H9 (cell line): ENCODE results near the gene KISS1. TPM values are rescaled to one million over a fixed set of nuclear protein-coding genes. Genes with fewer than 3 reads are reported as not detected.

Source experiments
- DNase-seq: peaks from one replicate; pipeline ENCODE4 v3.0.0-alpha.2; 2017
- H2AFZ ChIP-seq: one replicate; pipeline ENCODE4 v1.6.1; 2013; ENCODE audit warnings: mild to moderate bottlenecking, low read length, control low read depth, moderate library complexity
- H2AK5ac ChIP-seq: 2 replicates; pipeline ENCODE4 v1.6.1; 2013; ENCODE audit warnings: low read length, control low read depth, mixed read lengths; ENCODE audit not compliant: insufficient read length
- H2BK120ac ChIP-seq: one replicate; pipeline ENCODE4 v1.6.1; 2013; ENCODE audit warnings: low read depth, mild to moderate bottlenecking, low read length, control low read depth, inconsistent platforms; ENCODE audit not compliant: poor library complexity, severe bottlenecking
- H2BK12ac ChIP-seq: 2 replicates; pipeline ENCODE4 v1.6.1; 2013; ENCODE audit warnings: low read length, control low read depth, mixed read lengths, low read depth; ENCODE audit not compliant: insufficient read length
- H2BK15ac ChIP-seq: 2 replicates; pipeline ENCODE4 v1.6.1; 2013; ENCODE audit warnings: low read depth, low read length, control low read depth
- H2BK20ac ChIP-seq: one replicate; pipeline ENCODE4 v1.6.1; 2013; ENCODE audit warnings: low read depth, mild to moderate bottlenecking, low read length, control low read depth, inconsistent platforms; ENCODE audit not compliant: poor library complexity, severe bottlenecking
- H2BK5ac ChIP-seq: 2 replicates; pipeline ENCODE4 v1.6.1; 2013; ENCODE audit warnings: low read length, control low read depth, mixed read lengths; ENCODE audit not compliant: insufficient read length
- H3K14ac ChIP-seq: 2 replicates; pipeline ENCODE4 v1.6.1; 2013; ENCODE audit warnings: low read length, control low read depth; ENCODE audit not compliant: insufficient read depth
- H3K18ac ChIP-seq: 2 replicates; pipeline ENCODE4 v1.6.1; 2013; ENCODE audit warnings: low read depth, mild to moderate bottlenecking, mixed read lengths, low read length, control low read depth; ENCODE audit not compliant: insufficient read length
- H3K23ac ChIP-seq: 2 replicates; pipeline ENCODE4 v1.6.1; 2013; ENCODE audit warnings: low read length, control low read depth, mixed read lengths, low read depth; ENCODE audit not compliant: insufficient read length
- H3K23me2 ChIP-seq: 2 replicates; pipeline ENCODE4 v1.6.1; 2013; ENCODE audit warnings: low read depth, mild to moderate bottlenecking, mixed read lengths, low read length, control low read depth; ENCODE audit not compliant: insufficient read length, poor library complexity, severe bottlenecking
- H3K27ac ChIP-seq: 2 replicates; pipeline ENCODE4 v1.5.1; 2013; ENCODE audit warnings: low read length, control low read depth, mixed read lengths, low read depth; ENCODE audit not compliant: insufficient read length
- H3K27me3 ChIP-seq: 2 replicates; pipeline ENCODE4 v1.6.1; 2013; ENCODE audit warnings: low read length, control low read depth, inconsistent platforms; ENCODE audit not compliant: insufficient read depth
- H3K4ac ChIP-seq: 2 replicates; pipeline ENCODE4 v1.6.1; 2013; ENCODE audit warnings: low read depth, mild to moderate bottlenecking, control low read depth, inconsistent platforms, low read length, moderate library complexity
- H3K4me1 ChIP-seq: 2 replicates; pipeline ENCODE4 v1.6.1; 2013; ENCODE audit warnings: low read length, control low read depth, inconsistent platforms; ENCODE audit not compliant: insufficient read depth
- H3K4me2 ChIP-seq: 2 replicates; pipeline ENCODE4 v1.6.1; 2013; ENCODE audit warnings: low read length, control low read depth, mixed read lengths; ENCODE audit not compliant: insufficient read length, insufficient read depth
- H3K56ac ChIP-seq: 2 replicates; pipeline ENCODE4 v1.6.1; 2013; ENCODE audit warnings: low read depth, mild to moderate bottlenecking, mixed read lengths, low read length, control low read depth; ENCODE audit not compliant: insufficient read length
- H3K79me1 ChIP-seq: 2 replicates; pipeline ENCODE4 v1.6.1; 2013; ENCODE audit warnings: low read depth, mild to moderate bottlenecking, moderate library complexity, low read length, control low read depth, inconsistent platforms; ENCODE audit not compliant: insufficient read depth, poor library complexity, severe bottlenecking
- H3K79me2 ChIP-seq: 2 replicates; pipeline ENCODE4 v1.6.1; 2013; ENCODE audit warnings: low read length, control low read depth, inconsistent platforms; ENCODE audit not compliant: insufficient read depth
- H3K9ac ChIP-seq: 2 replicates; pipeline ENCODE4 v1.6.1; 2013; ENCODE audit warnings: low read length, control low read depth, mixed read lengths; ENCODE audit not compliant: insufficient read length; ENCODE audit errors: extremely low read depth
- H3K9me3 ChIP-seq: one replicate; pipeline ENCODE4 v1.6.1; 2013; ENCODE audit warnings: low read depth, low read length, inconsistent platforms; ENCODE audit not compliant: control insufficient read depth
- H3T11ph ChIP-seq: one replicate; pipeline ENCODE4 v1.6.1; 2013; ENCODE audit warnings: mild to moderate bottlenecking, low read length, control low read depth, inconsistent platforms
- H4K20me1 ChIP-seq: one replicate; pipeline ENCODE4 v1.6.1; 2013; ENCODE audit not compliant: control insufficient read depth, insufficient read length, insufficient read depth
- H4K5ac ChIP-seq: 2 replicates; pipeline ENCODE4 v1.6.1; 2013; ENCODE audit warnings: low read depth, mild to moderate bottlenecking, mixed read lengths, low read length, control low read depth; ENCODE audit not compliant: insufficient read length
- H4K8ac ChIP-seq: replicated peaks from 2 replicates; pipeline ENCODE4 v1.6.1; 2013; ENCODE audit warnings: low read length, control low read depth, mixed read lengths, low read depth; ENCODE audit not compliant: insufficient read length
- H4K91ac ChIP-seq: 2 replicates; pipeline ENCODE4 v1.6.1; 2013; ENCODE audit warnings: low read depth, mild to moderate bottlenecking, moderate library complexity, mixed read lengths, low read length, control low read depth; ENCODE audit not compliant: insufficient read length
- H3K27ac Mint-ChIP-seq, 3 experiments: 2 replicates in 2 of 3; 3 replicates in 1 of 3; pipeline ENCODE4 v1.8.0; 2020 to 2021; ENCODE audit warnings: mixed read lengths in 3 of 3, mild to moderate bottlenecking in 1 of 3, moderate library complexity in 1 of 3
- H3K27me3 Mint-ChIP-seq: 2 replicates; pipeline ENCODE4 v1.8.0; 2021; ENCODE audit warnings: low read depth, mild to moderate bottlenecking, moderate library complexity, mixed read lengths
- H3K36me3 Mint-ChIP-seq, 3 experiments: 2 replicates in 2 of 3; 3 replicates in 1 of 3; pipeline ENCODE4 v1.8.0; 2020 to 2021; ENCODE audit warnings: low read depth in 3 of 3, mixed read lengths in 3 of 3; ENCODE audit not compliant: insufficient read depth in 1 of 3
- H3K4me1 Mint-ChIP-seq, 2 experiments: 2 replicates each; pipeline ENCODE4 v1.8.0; 2020; ENCODE audit warnings: mixed read lengths in 2 of 2
- H3K4me3 Mint-ChIP-seq, 2 experiments: 2 replicates in 1 of 2; 3 replicates in 1 of 2; pipeline ENCODE4 v1.8.0; 2020 to 2021; ENCODE audit warnings: mild to moderate bottlenecking in 2 of 2, mixed read lengths in 2 of 2, moderate library complexity in 1 of 2
- H3K9me3 Mint-ChIP-seq, 2 experiments: 2 replicates in 1 of 2; 3 replicates in 1 of 2; pipeline ENCODE4 v1.8.0; 2020; ENCODE audit warnings: mild to moderate bottlenecking in 2 of 2, mixed read lengths in 2 of 2, moderate library complexity in 1 of 2
- WGBS: extraction: QIAGEN DNeasy Blood & Tissue Kit; methylation state at CpG from one replicate; pipeline ENCODE4 v1.1.7; 2013; ENCODE audit warnings: missing lambda C conversion rate, low lambda C conversion rate, mixed read lengths; ENCODE audit not compliant: insufficient read length; ENCODE audit errors: extremely low coverage; 5-methylcytosine and 5-hydroxymethylcytosine counted together
- total RNA-seq: library from RNA; stranded (reverse); gene quantifications from 2 replicates; pipeline ENCODE4 v1.2.1, GENCODE V29; 2021
- TF ChIP-seq, protein P1 (sequence below): fragments of 200-600 bp; sonication (generic); conservative IDR thresholded peaks from 3 replicates; pipeline ENCODE4 v1.8.0; 2021; ENCODE audit warnings: antibody characterized with exemption, mild to moderate bottlenecking

The KISS1 gene
- total RNA-seq, 1 experiment from 2014 or later: 0.68 TPM

DNA sequence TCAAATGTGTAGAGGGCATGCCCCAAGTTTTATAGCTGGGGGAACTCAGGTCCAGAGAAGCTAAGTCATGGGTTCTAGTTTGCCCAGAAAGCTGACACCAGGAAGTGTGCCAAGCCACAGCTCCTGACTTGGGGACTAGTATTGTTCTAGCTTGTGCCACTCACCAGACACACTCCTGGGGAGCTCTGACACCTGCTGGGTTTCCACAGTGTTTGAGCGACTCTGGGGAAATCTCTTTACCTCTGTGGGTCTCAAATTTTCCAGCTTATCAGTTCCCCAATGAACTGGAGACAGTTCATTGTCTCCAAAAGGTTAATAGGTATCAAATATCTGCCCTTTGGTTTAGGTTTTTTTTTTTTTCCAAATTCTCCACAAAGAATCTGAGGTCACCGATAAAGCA lies 4.2 kb downstream of the KISS1 start:
- Histone ChIP-seq H2BK120ac (no peak overlapping the region), H2BK20ac (no peak overlapping the region), H2AK5ac (no peak overlapping the region), H3K23me2 (no peaks in the 10 kb centered on the region), H3K27ac (no peak overlapping the region), H3K79me1 (no peaks in the 10 kb centered on the region), H2BK12ac (no peak overlapping the region), H4K20me1 (no peaks in the 10 kb centered on the region), H2AFZ (no peak overlapping the region), H2BK5ac (no peak overlapping the region), H3K4me2 (no peak overlapping the region), H3K27me3 (peaks cover 2% of the 10 kb centered on the region; the same call in 1 of the 2 replicates), H2BK15ac (no peak overlapping the region), H3K23ac (no peak overlapping the region), H3K9me3 (no peaks in the 10 kb centered on the region), H3K79me2 (no peaks in the 10 kb centered on the region), H4K8ac (no peak overlapping the region), H3T11ph (no peak overlapping the region), H3K4me1 (no peaks in the 10 kb centered on the region), H3K14ac (no peak overlapping the region), H4K5ac (no peak overlapping the region), H3K18ac (no peak overlapping the region), H3K56ac (no peak overlapping the region), H3K9ac (no peak overlapping the region), H3K4ac (no peak overlapping the region), H4K91ac (no peak overlapping the region)
- peaks cover 0 to 5% of the 10 kb centered on the region in 2 experiments; a peak in 1 of 5 replicates for H3K9me3 Mint-ChIP-seq
- H3K27ac Mint-ChIP-seq: no peak overlapping the region
- DNase-seq: no peak
- H3K4me1 Mint-ChIP-seq: peaks cover 12 to 15% of the 10 kb centered on the region in 2 experiments
- TF ChIP-seq, protein P1, sequence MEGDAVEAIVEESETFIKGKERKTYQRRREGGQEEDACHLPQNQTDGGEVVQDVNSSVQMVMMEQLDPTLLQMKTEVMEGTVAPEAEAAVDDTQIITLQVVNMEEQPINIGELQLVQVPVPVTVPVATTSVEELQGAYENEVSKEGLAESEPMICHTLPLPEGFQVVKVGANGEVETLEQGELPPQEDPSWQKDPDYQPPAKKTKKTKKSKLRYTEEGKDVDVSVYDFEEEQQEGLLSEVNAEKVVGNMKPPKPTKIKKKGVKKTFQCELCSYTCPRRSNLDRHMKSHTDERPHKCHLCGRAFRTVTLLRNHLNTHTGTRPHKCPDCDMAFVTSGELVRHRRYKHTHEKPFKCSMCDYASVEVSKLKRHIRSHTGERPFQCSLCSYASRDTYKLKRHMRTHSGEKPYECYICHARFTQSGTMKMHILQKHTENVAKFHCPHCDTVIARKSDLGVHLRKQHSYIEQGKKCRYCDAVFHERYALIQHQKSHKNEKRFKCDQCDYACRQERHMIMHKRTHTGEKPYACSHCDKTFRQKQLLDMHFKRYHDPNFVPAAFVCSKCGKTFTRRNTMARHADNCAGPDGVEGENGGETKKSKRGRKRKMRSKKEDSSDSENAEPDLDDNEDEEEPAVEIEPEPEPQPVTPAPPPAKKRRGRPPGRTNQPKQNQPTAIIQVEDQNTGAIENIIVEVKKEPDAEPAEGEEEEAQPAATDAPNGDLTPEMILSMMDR: no peak
- H3K27me3 Mint-ChIP-seq: peaks cover 73% of the 10 kb centered on the region
- no peak overlapping the region for H3K4me3 Mint-ChIP-seq
- no CpG with 5 or more reads among the region's 2 CpGs for WGBS
- no peaks in the 10 kb centered on the region; a peak in 2 of 7 replicates for H3K36me3 Mint-ChIP-seq
